HG03432 (cell line): ENCODE results near the gene PABPC3.

Experiments used
- ATAC-seq: cut with Tn5 transposase; IDR thresholded peaks from one replicate; pipeline ENCODE4 v1.9.1; 2021; ENCODE audit warnings: mild to moderate bottlenecking, moderate library complexity; ENCODE audit not compliant: unreplicated experiment

PABPC3 gene

GRCh38 chr13:25095851-25096453 lies at the start of gene PABPC3:
TSS of gene PABPC3 (plus strand) at chr13:25096136. CDS start at chr13:25096199, 63 bp downstream.
- no peak for ATAC-seq

DNA sequence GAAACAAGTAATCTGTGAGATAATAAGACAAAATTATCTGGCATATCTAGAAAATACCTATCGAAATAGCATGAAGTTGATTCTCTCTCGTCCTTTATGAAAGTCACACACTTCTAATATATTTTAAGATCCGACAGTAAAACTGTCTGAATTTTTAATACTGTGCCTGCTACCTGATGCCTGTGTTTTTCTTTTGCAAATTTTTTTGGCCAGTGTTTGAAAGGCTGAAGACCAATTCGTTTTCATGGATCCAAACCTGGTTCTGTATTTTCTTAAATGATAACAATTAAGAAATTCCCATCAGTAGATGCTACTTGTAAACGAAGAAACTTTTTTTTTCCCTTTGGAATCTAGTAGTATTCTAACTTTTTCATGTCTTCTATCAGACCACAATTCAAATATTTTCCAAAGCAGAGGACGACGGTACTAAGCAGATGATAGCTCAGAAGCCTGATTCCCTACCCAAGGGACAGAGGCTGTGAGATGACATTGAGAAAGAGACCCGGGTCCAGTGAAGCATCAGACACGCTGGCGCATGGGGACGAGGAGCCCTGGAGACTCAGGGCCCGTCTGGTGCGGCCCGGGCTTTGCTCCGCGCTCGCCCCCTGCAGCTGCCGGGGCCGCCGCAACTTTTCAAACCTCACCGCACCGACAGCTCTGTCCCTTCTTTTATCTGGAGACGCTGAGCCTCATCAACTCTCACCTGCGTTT lies 49.5 kb upstream of the PABPC3 start:
- no peak for ATAC-seq

DNA sequence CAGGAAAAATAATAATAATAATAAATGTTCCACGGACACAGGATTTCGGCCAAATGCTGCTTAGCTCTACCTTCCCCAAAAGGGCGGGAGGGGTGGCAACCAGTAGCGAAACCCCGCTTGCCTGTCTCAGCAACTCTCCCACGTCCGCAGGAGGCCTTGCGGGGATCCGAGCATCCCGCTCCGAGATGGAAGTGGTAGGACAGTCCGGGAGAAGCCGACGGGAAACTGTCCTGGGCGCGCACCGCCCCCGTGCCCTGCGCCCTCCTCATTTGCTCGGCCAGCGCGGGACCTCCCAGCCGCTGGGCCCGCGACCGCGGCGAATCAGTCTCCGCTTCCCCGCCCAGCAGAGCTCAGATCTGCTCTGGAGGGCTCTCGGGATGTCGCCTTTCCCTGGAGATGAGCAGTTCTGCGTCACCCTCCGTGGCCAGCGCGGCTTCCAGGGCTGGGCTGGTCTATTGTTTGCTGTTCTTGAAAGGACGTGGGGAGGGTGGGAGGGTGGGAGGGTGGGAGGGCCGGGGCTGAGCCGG lies 48.9 kb upstream of the PABPC3 start:
- ATAC-seq, result no peak

GRCh38 chr13:25051065-25051464 lies 44.9 kb upstream of the PABPC3 start:
- no peak for ATAC-seq

GRCh38 chr13:25059166-25059565 lies 36.8 kb upstream of the PABPC3 start:
- ATAC-seq, result no peak

- no peak for ATAC-seq
Measured at GRCh38 chr13:25059958-25060357, 36.0 kb upstream of the PABPC3 start.

GRCh38 chr13:25062479-25062878 lies 33.5 kb upstream of the PABPC3 start:
- no peak for ATAC-seq

GRCh38 chr13:25064396-25064795 lies 31.5 kb upstream of the PABPC3 start:
- no peak for ATAC-seq

GRCh38 chr13:25065974-25066770 lies 29.8 kb upstream of the PABPC3 start:
- ATAC-seq, result no peak

- no peak for ATAC-seq
Measured at GRCh38 chr13:25067064-25067463, 28.9 kb upstream of the PABPC3 start.

DNA sequence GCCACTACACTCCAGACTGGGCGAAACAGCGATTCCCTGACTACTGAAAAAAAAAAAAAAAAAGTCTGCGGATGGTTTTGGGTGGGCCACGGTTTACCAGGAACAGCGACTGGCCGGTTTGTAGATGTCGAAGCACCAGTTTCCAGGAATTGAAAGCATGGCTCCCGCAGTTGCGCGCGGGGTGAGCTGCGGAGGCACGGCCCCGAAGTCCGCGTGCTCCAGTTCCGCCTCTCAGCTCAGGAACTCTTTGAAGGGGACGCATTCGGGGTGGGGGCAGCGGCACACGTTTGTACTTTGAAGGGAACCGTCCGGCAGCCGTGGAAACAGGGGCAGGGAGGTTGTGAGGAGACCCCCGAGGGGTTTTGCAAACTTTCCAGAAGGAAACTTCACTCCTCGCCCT lies 27.1 kb upstream of the PABPC3 start:
- ATAC-seq, result no peak

GRCh38 chr13:25069236-25069635 lies 26.7 kb upstream of the PABPC3 start:
- ATAC-seq, result no peak

- ATAC-seq, result no peak
Measured at GRCh38 chr13:25069911-25070310, 26.0 kb upstream of the PABPC3 start.

GRCh38 chr13:25080773-25081172 lies 15.2 kb upstream of the PABPC3 start:
- no peak for ATAC-seq

DNA sequence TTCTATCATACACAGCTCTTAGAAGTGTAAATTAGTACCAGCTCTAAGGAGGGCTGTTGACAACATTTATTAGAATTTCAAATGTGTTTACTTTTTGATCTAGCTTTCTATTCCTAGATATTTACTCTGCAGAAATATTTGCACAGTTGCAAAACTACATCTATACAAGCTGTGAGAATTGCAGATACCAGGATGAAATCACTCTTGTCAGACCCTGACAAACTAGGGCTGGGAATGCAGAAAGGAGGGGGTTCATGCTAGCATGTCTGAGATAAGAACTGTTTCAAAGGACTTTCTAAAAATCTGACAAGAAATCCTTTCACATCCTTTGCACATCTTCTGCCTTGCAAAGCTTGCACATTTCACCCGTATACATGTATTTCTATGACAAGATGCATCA lies 11.8 kb upstream of the PABPC3 start:
- no peak for ATAC-seq

- ATAC-seq, result no peak
Measured at GRCh38 chr13:25085125-25085742, 10.7 kb upstream of the PABPC3 start.

DNA sequence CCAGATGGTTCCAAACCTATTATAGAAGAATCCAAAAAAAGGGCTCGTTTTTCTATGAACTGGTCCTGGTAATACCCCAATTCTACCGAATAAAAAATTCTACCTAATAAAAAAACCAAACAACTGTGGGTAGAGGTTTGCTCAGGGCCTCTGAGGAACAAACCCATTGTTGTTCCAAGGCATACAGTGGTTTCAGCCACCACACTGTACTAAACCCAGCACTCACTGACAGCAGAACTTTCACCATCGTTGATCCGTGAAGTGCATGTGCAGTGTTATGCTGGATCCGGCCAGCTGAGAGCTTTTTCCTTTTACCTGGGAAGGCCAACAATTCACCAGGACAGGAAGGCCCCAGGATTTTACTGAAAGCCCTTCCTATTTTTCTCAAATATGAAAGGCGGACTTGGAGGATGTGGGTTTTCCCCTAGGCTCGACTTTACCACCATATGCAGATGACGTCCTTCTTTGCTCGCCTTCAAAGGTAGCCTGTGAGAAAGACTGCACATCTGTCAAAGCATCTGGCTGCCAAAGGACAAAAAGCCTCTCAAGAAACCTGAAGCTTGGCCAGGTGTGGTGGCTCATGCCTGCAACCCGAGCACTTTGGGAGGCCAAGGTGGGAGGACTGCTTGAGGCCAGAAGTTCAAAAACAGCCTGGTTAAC lies 7.2 kb upstream of the PABPC3 start:
- ATAC-seq, result no peak

DNA sequence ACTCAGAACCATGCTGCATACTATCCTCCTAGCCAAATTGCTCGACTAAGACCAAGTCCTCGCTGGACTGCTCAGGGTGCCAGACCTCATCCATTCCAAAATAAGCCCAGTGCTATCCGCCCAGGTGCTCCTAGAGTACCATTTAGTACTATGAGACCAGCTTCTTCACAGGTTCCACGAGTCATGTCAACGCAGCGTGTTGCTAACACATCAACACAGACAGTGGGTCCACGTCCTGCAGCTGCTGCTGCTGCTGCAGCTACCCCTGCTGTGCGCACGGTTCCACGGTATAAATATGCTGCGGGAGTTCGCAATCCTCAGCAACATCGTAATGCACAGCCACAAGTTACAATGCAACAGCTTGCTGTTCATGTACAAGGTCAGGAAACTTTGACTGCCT lies 1.5 kb downstream of the PABPC3 start:
- no peak for ATAC-seq

DNA sequence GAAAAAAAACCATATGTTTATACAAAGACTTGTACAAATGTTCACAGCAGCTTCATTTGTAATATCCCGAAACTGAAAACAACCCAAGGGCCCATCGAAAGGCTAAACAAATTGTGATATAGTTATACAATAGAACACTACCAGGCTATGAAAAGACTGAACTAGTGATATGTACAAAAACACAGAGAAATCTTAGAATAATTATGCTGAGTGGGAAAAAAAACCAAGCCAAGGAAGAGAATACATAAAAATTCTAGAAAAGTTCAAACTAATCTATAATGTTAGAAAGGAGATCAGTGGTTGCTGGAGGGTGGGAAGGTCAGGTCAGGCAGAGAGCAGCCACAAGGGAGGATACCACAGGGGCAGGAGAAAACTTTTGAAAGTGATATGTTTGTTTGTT lies 7.8 kb downstream of the PABPC3 start:
- no peak for ATAC-seq

- no peak for ATAC-seq
Measured at GRCh38 chr13:25109341-25109740, 13.4 kb downstream of the PABPC3 start.
